ENCODE measurements around the gene C19orf33.

- TF ChIP-seq EZH2 (optimal IDR thresholded peaks at IDR 0.05; ENCODE audit: low read depth, low read length) (no peak), CTCF (IDR thresholded peaks at IDR 0.05; ENCODE audit: low read length) (no peak)
These were observed 42.8 kb downstream of the C19orf33 start for GRCh38 chr19:38346837-38347236.
